PC-3 (cell line): Measurements from ENCODE around the gene HMG20A. TPM values are rescaled to one million over a fixed set of nuclear protein-coding genes. Genes with fewer than 3 reads are reported as not detected.

Experiments used
- ATAC-seq: fragments of 200-7000 bp; cut with Tn5 transposase; 2 replicates; pipeline ENCODE4 v1.9.1; 2020; ENCODE audit warnings: mild to moderate bottlenecking, moderate library complexity
- BruUV-seq: library from RNA; stranded (reverse); fragments of 400-500 nt; replicated peaks from 2 replicates; lab custom pipeline; 2021; lab: Mats Ljungman, UMichigan
- CTCF ChIA-PET: fragments of 300-600 bp; sonication (Branson Sonifier 250); formaldehyde crosslinking; loops from one replicate; lab custom pipeline; 2022; ENCODE audit warnings: antibody characterized with exemption; lab: Charles Lee
- POLR2A ChIA-PET: fragments of 300-600 bp; sonication (Branson Sonifier 250); formaldehyde crosslinking; loops from one replicate; lab custom pipeline; 2022; ENCODE audit warnings: antibody characterized with exemption; ENCODE audit not compliant: unreplicated experiment; lab: Charles Lee
- DNase-seq: peaks from one replicate; pipeline ENCODE4 v3.0.0-alpha.2; 2015
- H2AFZ ChIP-seq: fragments of 300-600 bp; sonication (generic); 2 replicates; pipeline ENCODE4 v1.6.0; 2016; ENCODE audit warnings: antibody characterized with exemption, low read length
- H3F3A ChIP-seq: fragments of 300-600 bp; sonication (generic); one replicate; pipeline ENCODE4 v1.6.0; 2017; ENCODE audit warnings: antibody characterized with exemption, low read length, control low read depth, mild to moderate bottlenecking; ENCODE audit not compliant: unreplicated experiment
- H3K27ac ChIP-seq: fragments of 300-600 bp; sonication (generic); 2 replicates; pipeline ENCODE4 v1.5.1; 2016; ENCODE audit warnings: mild to moderate bottlenecking, low read length
- H3K27me3 ChIP-seq: fragments of 300-600 bp; sonication (generic); 2 replicates; pipeline ENCODE4 v1.6.1; 2016; ENCODE audit warnings: low read length, mixed read lengths
- H3K36me3 ChIP-seq: fragments of 300-600 bp; sonication (generic); 2 replicates; pipeline ENCODE4 v1.6.1; 2016; ENCODE audit warnings: low read depth, mixed run types, low read length, mixed read lengths
- H3K4me1 ChIP-seq: fragments of 300-600 bp; sonication (generic); 2 replicates; pipeline ENCODE4 v1.5.1; 2016; ENCODE audit warnings: low read length; ENCODE audit not compliant: insufficient read depth
- H3K4me2 ChIP-seq: fragments of 300-600 bp; sonication (generic); 2 replicates; pipeline ENCODE4 v1.6.0; 2016; ENCODE audit warnings: low read length
- H3K4me3 ChIP-seq: fragments of 300-600 bp; sonication (generic); 2 replicates; pipeline ENCODE4 v1.5.1; 2016; ENCODE audit warnings: mild to moderate bottlenecking, low read length, mixed read lengths
- H3K79me2 ChIP-seq: fragments of 300-600 bp; sonication (generic); 2 replicates; pipeline ENCODE4 v1.6.1; 2017; ENCODE audit warnings: low read length, mixed read lengths
- H3K9ac ChIP-seq: fragments of 300-600 bp; sonication (generic); 2 replicates; pipeline ENCODE4 v1.6.0; 2016; ENCODE audit warnings: mild to moderate bottlenecking, low read length
- H3K9me2 ChIP-seq: fragments of 300-600 bp; sonication (generic); replicated peaks from 2 replicates; pipeline ENCODE4 v1.6.1; 2016; ENCODE audit warnings: mixed run types, low read length, mixed read lengths
- H3K9me3 ChIP-seq: fragments of 300-600 bp; sonication (generic); 2 replicates; pipeline ENCODE4 v1.6.1; 2016; ENCODE audit warnings: low read length, mixed read lengths
- H4K20me1 ChIP-seq: fragments of 300-600 bp; sonication (generic); 2 replicates; pipeline ENCODE4 v1.6.1; 2016; ENCODE audit warnings: low read length, mixed read lengths
- CTCF ChIP-seq: fragments of 300-600 bp; sonication (generic); conservative IDR thresholded peaks from 2 replicates; pipeline ENCODE4 v1.5.1; 2017; ENCODE audit warnings: antibody characterized with exemption, low read depth, mild to moderate bottlenecking, low read length
- EZH2 ChIP-seq: fragments of 300-600 bp; sonication (generic); IDR thresholded peaks from one replicate; pipeline ENCODE4 v1.6.1; 2017; ENCODE audit warnings: antibody characterized with exemption, mild to moderate bottlenecking, low read length; ENCODE audit not compliant: unreplicated experiment
- EZH2phosphoT487 ChIP-seq: fragments of 300-600 bp; sonication (generic); IDR thresholded peaks from 2 replicates; pipeline ENCODE4 v1.6.1; 2018; ENCODE audit warnings: mild to moderate bottlenecking, antibody characterized with exemption, low read length, borderline replicate concordance
- intact Hi-C: fragments of 100-400 bp; cut with micrococcal nuclease; formaldehyde crosslinking; loops from 2 replicates; pipeline ENCODE4 v1.9.0; 2023
- total RNA-seq: library from RNA; depleted of rRNA; stranded (reverse); fragments of >200 nt; gene quantifications from 2 replicates; pipeline ENCODE4 v1.2.3, GENCODE V29; 2014

HMG20A gene
- total RNA-seq, 1 experiment from 2014 or later, result 17.6 TPM

- ATAC-seq, result peak; percentile 91
- Histone ChIP-seq H3K4me3 (peak within 1 kb of the TSS; percentile 92), H3K27ac (peak within 1 kb of the TSS; percentile 64), H3K36me3 (no peaks in the 10 kb centered on the region), H3K4me2 (peak within 1 kb of the TSS; percentile 91), H2AFZ (peak within 1 kb of the TSS; percentile 95), H4K20me1 (no peaks in the 10 kb centered on the region; the same call in 1 of the 2 replicates), H3K9me2 (no peaks in the 10 kb centered on the region), H3K79me2 (peaks cover 86% of the 10 kb centered on the region), H3K4me1 (peaks cover 41% of the 10 kb centered on the region), H3K9me3 (no peaks in the 10 kb centered on the region), H3F3A (no peaks in the 10 kb centered on the region), H3K9ac (peak within 1 kb of the TSS; percentile 86), H3K27me3 (no peaks in the 10 kb centered on the region)
- DNase-seq, result peak; percentile 98
- CTCF ChIA-PET, result no interaction called here
- TF ChIP-seq EZH2 (no peak), CTCF (no peak), EZH2phosphoT487 (no peak)
- POLR2A ChIA-PET, result interaction anchor here (0.6 kb wide), 1 partner anchor 205 kb away, joined by 3 read pairs; no protein-coding TSS in a partner anchor
- intact Hi-C loops, result loop anchor here (2.0 to 10.0 kb wide), 4 partner anchors 75 to 355 kb away; no protein-coding TSS in a partner anchor
- no TSS peak for BruUV-seq
Observed at GRCh38 chr15:77419836-77420609, 665 bp upstream of the HMG20A start, which contains the start of gene PEAK1. TSS of gene PEAK1 (minus strand) at chr15:77420104. CDS start at chr15:77181926, 238,178 bp downstream.

GRCh38 chr15:77421370-77421700, 647 bp downstream of the HMG20A start:
- peak overlapping the region; percentile 91 for H3K4me2 ChIP-seq
- H3K9ac ChIP-seq, result peak overlapping the region; percentile 86
- ATAC-seq (no peak), DNase-seq (peak; percentile 7)
- H3K9me2 ChIP-seq, result no peaks in the 10 kb centered on the region
- no peak for TF ChIP-seq EZH2
- no peak for TF ChIP-seq EZH2phosphoT487
- no peak for TF ChIP-seq CTCF
- intact Hi-C loops, result loop anchor here (10.0 kb wide), 1 partner anchor 73 kb away; no protein-coding TSS in a partner anchor
- POLR2A ChIA-PET, result interaction anchor here (0.5 to 0.6 kb wide), 2 partner anchors 9 to 1780 kb away, joined by 3 to 7 read pairs; no protein-coding TSS in a partner anchor
- no peaks in the 10 kb centered on the region for H3F3A ChIP-seq
- H3K79me2 ChIP-seq, result peaks cover 86% of the 10 kb centered on the region
- H3K36me3 ChIP-seq, result no peaks in the 10 kb centered on the region
- no peak overlapping the region for H3K27ac ChIP-seq
- peak overlapping the region; percentile 95 for H2AFZ ChIP-seq
- BruUV-seq, result TSS peak; percentile 54
- H3K9me3 ChIP-seq, result no peaks in the 10 kb centered on the region
- CTCF ChIA-PET, result no interaction called here
- peak overlapping the region; percentile 92 for H3K4me3 ChIP-seq
- no peaks in the 10 kb centered on the region for H3K27me3 ChIP-seq
- H3K4me1 ChIP-seq, result peaks cover 46% of the 10 kb centered on the region
- H4K20me1 ChIP-seq, result peaks cover 5% of the 10 kb centered on the region; the same call in 1 of the 2 replicates
